MV-4-11 (cell line): ENCODE data around the gene PSMD2.

Experiments
- DNase-seq: peaks from one replicate; lab custom pipeline; 2025; lab: John Stamatoyannopoulos, UW

Gene PSMD2

GRCh38 chr3:184357248-184358123, 58.4 kb downstream of the PSMD2 start:
- no peak for DNase-seq

- DNase-seq = no peak
Measured at GRCh38 chr3:184358124-184358767, 59.2 kb downstream of the PSMD2 start.
